NCI-H1436 treated with DMSO at 0.1 percent for 48 hours (cell line): Measurements from ENCODE around the gene EFTUD2.
"Not testable (repeated sequence)": the region's sequence is repeated elsewhere in the genome, so short reads cannot be mapped to it uniquely, and the experiment has no call there.

ENCODE experiments used
- DNase-seq: peaks from one replicate; lab custom pipeline; 2025; lab: John Stamatoyannopoulos, UW

EFTUD2 gene

GRCh38 chr17:44848961-44849489 is 50.2 kb downstream of the EFTUD2 start:
- no peak for DNase-seq

- no peak for DNase-seq
Measured at GRCh38 chr17:44848257-44848795, 50.9 kb downstream of the EFTUD2 start.

DNA sequence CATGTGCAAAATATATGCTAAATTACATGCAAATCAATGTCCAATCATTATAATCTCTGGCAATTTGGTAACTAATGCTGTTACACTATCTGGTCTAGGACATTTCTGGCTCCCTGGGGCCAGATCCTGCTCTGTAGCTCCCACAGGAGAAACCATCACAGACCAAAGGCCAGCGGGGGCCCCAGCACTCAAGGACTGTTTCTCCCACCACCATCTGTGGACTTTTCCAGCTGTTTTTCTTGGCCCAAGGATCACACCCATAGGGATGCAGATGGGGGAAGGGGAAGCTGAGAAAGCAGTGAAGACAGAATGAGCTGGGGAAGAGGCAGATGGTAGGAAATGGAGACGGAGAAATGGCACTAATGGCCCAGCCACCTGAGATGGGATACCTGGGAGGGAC is 51.7 kb downstream of the EFTUD2 start, which contains the start of gene HIGD1B:
TSS of gene HIGD1B (plus strand) at position 298 of the 400 bp plus-strand sequence. CDS start 270 bp downstream, outside the sequence.
- no peak for DNase-seq

GRCh38 chr17:44846206-44846605 is 53.0 kb downstream of the EFTUD2 start:
- no peak for DNase-seq

- no peak for DNase-seq
Measured at GRCh38 chr17:44844390-44844830, 54.8 kb downstream of the EFTUD2 start.

DNA sequence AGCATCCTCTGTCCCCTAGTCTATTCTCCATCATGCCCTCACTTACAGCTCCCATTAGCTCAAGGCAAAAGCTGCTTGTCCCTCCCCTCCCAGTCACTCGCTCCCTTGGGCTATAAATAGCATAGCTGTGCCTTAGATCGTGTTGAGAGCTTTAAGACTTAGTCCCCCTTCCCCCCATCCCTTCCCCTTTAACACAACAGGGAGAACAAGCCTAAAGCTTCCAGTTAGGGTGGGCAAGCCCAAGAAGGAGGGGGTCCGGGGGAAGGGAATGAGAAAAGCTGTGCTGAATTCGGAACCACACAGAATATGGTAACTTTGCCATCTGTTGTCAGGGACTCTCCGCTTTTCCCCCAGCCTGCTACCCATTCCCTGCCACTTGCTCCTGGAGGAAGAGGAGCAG is 56.5 kb downstream of the EFTUD2 start:
- no peak for DNase-seq

DNA sequence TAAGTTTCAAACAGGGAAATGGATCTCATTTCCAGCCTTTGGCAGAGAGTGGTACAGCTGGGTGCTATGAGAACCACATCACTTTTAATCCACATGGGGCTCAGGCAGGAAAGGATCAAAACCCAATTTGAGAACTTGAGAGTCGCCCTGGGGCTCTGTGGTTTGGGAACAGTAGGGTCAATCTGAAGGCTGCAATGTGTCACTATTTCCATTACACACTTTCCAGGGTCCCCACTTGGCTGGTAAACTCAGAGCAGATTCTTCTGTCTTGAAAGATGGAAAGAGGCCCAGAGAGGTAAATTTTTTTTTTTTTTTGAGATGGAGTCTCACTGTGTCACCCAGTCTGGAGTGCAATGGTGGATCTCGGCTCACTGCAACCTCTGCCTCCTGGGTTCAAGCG is 58.3 kb downstream of the EFTUD2 start:
- no peak for DNase-seq

- no peak for DNase-seq
Measured at GRCh38 chr17:44840274-44840673, 59.0 kb downstream of the EFTUD2 start.

DNA sequence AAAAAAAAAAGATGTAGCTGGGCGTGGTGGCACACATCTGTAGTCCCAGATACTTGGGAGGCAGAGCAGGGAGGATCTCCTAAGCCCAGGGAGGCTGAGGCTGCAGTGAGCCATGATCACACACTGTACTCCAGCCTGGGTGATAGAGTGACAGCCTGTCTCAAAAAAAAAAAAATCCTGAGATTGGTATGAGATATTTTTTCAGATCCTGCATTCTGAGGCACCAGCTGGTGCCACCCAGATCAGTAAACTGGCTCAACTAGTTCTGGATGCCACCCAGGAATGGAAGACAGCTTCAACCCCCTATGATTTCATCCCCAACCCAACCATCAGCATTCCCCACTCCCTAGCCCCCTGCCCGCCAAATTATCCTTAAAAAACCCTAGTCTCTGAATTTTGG is 62.0 kb downstream of the EFTUD2 start:
- DNase-seq = no peak

DNA sequence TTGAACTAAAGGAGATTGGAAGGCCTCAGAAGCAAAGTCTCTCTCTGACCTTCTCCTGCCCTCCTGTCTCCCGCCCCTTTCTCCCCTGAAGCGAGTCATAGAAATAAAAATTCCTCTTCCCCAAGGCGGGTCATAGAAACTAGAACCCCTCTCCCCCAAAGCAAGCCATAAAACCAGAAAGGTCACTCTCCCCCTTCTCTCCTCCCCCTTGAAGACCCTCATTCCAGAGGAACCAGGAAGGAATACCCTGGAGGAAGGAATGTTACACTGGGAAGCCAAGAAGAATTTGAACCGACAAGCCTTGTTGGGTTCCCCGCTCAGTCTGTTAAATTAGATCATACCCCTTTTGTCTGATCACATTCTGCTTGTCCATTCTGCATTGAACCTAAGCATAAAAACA is 66.4 kb downstream of the EFTUD2 start:
- DNase-seq = no peak

GRCh38 chr17:44831371-44831770 is 67.9 kb downstream of the EFTUD2 start:
- no peak for DNase-seq

DNA sequence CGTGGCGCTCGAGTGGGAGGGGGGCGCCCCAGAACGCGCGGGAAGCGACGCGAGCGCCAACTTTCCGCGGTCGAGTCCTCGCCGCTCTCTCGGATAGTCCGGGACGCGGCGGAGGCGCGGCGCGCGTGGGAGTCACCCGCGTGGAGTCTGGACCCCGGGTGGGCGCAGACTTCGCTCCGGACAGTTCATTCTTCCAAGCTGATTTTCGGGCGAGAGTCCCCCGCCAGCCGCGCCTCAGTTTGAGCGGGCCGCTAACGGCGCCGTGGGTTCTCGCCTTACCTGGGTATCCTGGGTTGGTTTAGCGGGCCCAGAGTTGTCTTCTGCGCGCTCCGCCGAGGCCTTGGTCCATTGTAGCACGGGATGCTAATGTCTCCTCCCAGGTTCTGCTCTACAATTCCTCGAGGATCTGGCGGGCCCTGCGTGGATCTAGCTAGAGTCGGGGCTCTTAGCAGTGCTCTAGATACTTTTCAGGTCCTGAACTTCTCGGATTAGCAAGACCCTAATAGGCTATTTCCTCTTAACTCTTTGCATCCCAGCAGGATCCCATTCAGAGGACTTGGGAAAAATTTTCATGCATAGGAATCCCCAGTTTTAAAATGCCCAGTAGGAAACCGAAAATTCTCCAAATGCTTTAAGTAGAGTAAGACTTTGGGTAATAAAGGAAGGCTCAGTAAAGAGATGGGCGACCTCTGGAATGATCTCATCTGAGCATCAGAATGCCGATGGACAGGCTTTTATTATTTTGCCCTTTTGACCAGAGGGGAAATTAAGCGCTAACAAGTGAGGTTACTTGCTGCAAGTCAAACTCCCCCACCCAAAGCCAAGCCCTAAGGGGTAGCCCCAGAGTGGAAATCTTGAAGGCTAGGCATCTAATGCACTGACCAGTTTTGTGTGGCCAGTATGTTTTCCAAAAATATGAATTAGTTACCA is 68.6 kb downstream of the EFTUD2 start:
- no peak for DNase-seq

DNA sequence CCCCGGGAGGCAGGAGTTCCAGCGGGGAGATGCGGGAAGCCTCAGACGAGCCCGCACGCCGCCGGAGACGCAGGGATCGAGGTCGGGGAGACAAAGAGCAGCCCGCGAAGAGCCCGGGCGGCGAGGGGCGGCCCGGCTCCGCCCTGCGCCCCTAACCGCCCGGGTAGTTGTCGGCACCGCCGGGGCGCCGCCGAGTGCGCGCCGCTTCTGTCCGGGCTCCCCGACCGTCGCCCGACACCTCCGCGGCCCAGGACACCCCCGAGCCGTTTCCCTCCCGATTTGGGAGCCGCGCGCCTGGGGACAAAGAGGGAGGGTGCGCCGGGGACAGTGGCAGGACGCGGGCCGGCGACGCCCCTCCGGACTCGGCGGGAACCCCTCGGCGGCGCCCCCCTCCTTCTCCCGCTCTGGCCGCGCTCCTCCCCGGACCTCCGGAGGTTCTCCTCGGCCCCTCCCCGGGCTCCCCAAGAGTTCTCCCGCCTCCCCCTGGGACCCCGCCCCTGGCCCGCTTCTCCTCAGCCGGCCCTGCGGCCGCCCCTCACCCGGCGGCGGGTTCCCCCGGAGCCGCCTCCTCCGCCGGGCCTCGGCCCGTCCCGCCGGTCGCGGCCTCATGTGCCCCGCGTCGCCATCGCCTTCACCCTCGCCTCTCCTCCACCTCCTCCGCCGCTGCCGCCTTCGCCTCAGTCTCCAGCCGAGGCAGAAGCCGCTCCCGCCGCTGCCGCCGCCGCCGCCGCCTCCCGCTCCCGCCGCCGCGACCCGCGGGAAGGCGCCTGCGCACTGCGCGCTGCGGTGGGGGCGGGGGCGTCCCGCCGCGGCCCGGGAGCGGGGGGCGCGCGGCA is 69.5 kb downstream of the EFTUD2 start, which contains the start of gene GJC1:
TSS of gene GJC1 (minus strand) at position 765 of the 836 bp plus-strand sequence. CDS start 24,470 bp downstream, outside the sequence.
- no peak for DNase-seq

DNA sequence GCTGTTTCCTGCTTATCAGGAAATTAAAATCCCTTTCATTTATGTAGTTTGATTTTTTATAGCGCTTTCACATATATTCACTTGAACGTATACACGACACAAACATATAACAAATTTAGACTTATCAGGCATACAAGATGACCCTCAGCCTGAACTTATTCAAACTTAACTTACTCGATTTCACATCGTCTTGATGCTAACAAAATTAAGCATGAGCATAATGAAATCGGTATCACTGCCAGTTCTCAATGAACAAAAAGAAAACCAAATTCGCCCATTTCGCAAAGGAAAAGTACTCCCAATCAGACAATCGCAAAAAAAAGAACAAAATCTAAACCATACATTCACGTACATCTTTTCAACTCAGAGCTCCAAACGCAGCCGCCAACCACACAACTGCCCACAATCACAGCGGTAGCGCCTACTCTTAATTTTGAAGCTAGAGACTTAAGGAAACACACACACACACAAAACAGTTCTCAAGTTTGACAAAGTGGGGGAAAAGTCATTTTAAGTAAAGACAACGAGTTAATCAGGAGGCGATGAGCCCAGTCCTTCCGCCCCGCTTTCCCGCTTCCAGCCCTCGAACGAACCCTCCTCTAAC is 70.2 kb downstream of the EFTUD2 start:
- no peak for DNase-seq

- DNase-seq = no peak
Measured at GRCh38 chr17:44827863-44828262, 71.4 kb downstream of the EFTUD2 start.

DNA sequence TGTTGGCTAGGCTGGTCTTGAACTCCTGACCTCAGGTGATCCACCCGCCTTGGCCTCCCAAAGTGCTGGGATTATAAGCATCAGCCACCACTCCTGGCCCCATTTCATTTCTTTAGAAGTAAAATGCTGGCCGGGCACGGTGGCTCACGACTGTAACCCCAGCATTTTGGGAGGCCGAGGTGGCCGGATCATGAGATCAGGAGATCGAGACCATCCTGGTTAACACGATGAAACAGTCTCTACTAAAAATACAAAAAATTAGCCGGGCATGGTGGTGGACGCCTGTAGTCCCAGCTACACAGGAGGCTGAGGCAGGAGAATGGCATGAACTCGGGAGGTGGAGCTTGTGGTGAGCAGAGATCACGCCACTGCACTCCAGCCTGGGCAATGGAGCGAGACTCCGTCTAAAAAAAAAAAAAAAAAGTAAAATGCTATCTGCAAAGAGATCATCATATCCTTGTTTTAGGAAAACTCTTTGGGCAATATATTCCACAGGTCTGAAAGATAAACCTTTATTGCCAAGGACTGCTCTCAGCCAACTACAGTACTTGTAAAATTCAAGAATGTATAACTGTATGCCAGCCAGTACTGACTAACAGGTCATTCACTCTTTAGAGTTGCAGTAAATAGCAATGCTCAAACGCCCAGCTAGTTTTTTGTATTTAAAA is 73.0 kb downstream of the EFTUD2 start:
- DNase-seq = no peak

DNA sequence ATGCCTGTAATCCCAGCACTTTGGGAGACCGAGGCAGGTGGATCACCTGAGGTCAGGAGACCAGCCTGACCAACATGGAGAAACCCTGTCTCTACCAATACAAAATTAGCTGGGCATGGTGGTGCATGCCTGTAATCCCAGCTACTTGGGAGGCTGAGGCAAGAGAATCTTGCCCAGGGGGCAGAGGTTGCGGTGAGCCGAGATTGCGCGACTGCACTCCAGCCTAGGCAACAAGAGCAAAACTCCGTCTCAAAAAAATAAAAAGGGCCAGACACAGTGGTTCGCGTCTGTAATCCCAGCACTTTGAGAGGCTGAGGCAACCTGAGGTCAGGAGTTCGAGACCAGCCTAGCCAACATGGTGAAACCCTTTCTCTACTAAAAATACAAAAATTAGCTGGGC is 74.0 kb downstream of the EFTUD2 start:
- DNase-seq = not testable (repeated sequence)

- DNase-seq = peak; percentile 90
Measured at GRCh38 chr17:44820631-44821212, 78.5 kb downstream of the EFTUD2 start.

DNA sequence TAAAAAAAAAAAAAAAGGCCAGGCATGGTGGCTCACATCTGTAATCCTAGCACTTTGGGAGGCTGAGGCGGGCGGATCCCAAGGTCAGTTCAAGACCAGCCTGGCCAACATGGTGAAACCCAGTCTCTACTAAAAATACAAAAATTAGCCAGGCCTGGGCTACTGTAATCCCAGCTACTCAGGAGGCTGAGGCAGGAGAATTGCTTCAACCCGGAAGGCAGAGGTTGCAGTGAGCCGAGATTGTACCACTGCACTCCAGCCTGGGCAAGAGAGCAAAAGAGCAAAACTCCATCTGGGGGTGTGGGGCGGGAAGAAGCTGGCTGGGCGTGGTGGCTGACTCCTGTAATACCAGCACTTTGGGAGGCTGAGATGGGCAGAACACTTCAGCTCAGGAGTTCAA is 80.7 kb downstream of the EFTUD2 start:
- DNase-seq = not testable (repeated sequence)

DNA sequence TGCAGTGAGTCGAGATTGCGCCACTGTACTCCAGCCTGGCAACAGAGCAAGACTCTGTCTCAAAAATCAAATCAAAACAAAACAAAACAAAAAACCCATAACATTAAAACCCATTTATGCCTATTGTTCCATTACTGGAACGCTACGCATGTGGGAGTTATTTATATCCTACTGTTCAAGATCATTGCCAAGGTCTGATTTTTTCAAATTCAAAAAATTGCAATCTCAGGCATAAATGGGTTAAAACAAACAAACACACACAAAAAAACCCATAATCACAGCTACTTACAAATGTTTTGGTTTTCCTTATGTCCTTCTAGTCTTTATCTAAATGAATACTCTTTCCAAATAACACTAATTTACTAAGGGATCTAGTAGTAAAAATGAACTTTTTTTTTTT is 87.0 kb downstream of the EFTUD2 start:
- no peak for DNase-seq
